GM12878 (cell line): ENCODE results near the gene GPBP1L1. TPM values are rescaled to one million over a fixed set of nuclear protein-coding genes. Genes with fewer than 3 reads are reported as not detected.
"Not testable (repeated sequence)": the region's sequence is repeated elsewhere in the genome, so short reads cannot be mapped to it uniquely, and the experiment has no call there.

ENCODE experiments used
- ATAC-seq: fragments of 200-7000 bp; cut with Tn5 transposase; 3 replicates; pipeline ENCODE4 v1.9.1; 2020; ENCODE audit warnings: mild to moderate bottlenecking, moderate library complexity
- BruUV-seq: library from RNA; stranded (reverse); fragments of 400-500 nt; replicated peaks from 2 replicates; lab custom pipeline; 2021; lab: Mats Ljungman, UMichigan
- CTCF ChIA-PET: fragments of 300-600 bp; sonication (Branson Sonifier 250); formaldehyde crosslinking; extraction: SDS; loops from one replicate; lab custom pipeline; 2021; ENCODE audit warnings: inconsistent platforms; lab: Yijun Ruan, JAX
- POLR2A ChIA-PET: fragments of 350-600 bp; formaldehyde crosslinking; extraction: SDS; loops from one replicate; lab custom pipeline; 2021; ENCODE audit warnings: inconsistent platforms; lab: Charles Lee
- RAD21 ChIA-PET: fragments of 300-600 bp; sonication (Branson Sonifier 250); formaldehyde crosslinking; loops from one replicate; lab custom pipeline; 2023; ENCODE audit warnings: antibody characterized with exemption; ENCODE audit not compliant: unreplicated experiment; lab: Charles Lee
- SMC1A ChIA-PET: fragments of 300-600 bp; sonication (Branson Sonifier 250); formaldehyde crosslinking; loops from one replicate; lab custom pipeline; 2023; ENCODE audit not compliant: unreplicated experiment, uncharacterized antibody; lab: Charles Lee
- DNase-seq: peaks from one replicate; pipeline ENCODE4 v3.0.0-alpha.2; 2011; ENCODE audit warnings: low read depth, low spot score
- FAIRE-seq: peaks from 3 replicates; lab custom pipeline; 2011; peaks lifted over from hg19 to GRCh38; lab: Jason Lieb, UNC
- H2AFZ ChIP-seq: 2 replicates; pipeline ENCODE4 v1.6.0; 2011; ENCODE audit warnings: low read depth, low read length, control low read depth; ENCODE audit not compliant: control insufficient read depth
- H3K27ac ChIP-seq: 2 replicates; pipeline ENCODE4 v1.5.1; 2011; ENCODE audit warnings: control low read depth; ENCODE audit not compliant: control insufficient read depth, insufficient read depth
- H3K27me3 ChIP-seq, 2 experiments: replicated peaks in 1 of 2; 2 replicates each; pipeline versions ENCODE4 v1.6.0 to v1.6.1; 2011; ENCODE audit warnings: low read length in 1 of 2; ENCODE audit not compliant: control insufficient read depth in 2 of 2, insufficient read depth in 2 of 2
- H3K36me3 ChIP-seq, 2 experiments: 2 replicates each; pipeline ENCODE4 v1.5.1; 2011; ENCODE audit warnings: low read length in 1 of 2; ENCODE audit not compliant: control insufficient read depth in 2 of 2, insufficient read depth in 2 of 2
- H3K4me1 ChIP-seq: 2 replicates; pipeline ENCODE4 v1.6.1; 2011; ENCODE audit warnings: mild to moderate bottlenecking, low read length, moderate library complexity, mixed read lengths; ENCODE audit not compliant: control insufficient read depth, insufficient read depth
- H3K4me2 ChIP-seq: 2 replicates; pipeline ENCODE4 v1.6.0; 2011; ENCODE audit warnings: control low read depth; ENCODE audit not compliant: control insufficient read depth, insufficient read depth
- H3K4me3 ChIP-seq: fragments of 200-600 bp; sonication (generic); 2 replicates; pipeline ENCODE4 v1.5.1; 2016
- H3K79me2 ChIP-seq: 2 replicates; pipeline ENCODE4 v1.6.0; 2011; ENCODE audit warnings: low read length; ENCODE audit not compliant: control insufficient read depth, insufficient read depth
- H3K9ac ChIP-seq: 2 replicates; pipeline ENCODE4 v1.8.0; 2011; ENCODE audit warnings: low read length, control low read depth, mixed read lengths; ENCODE audit not compliant: control insufficient read depth, insufficient read depth
- H3K9me3 ChIP-seq: replicated peaks from 3 replicates; pipeline ENCODE4 v1.5.1; 2011; ENCODE audit warnings: mild to moderate bottlenecking, low read length; ENCODE audit not compliant: control insufficient read depth, insufficient read depth
- H4K20me1 ChIP-seq: 2 replicates; pipeline ENCODE4 v1.6.0; 2011; ENCODE audit not compliant: control insufficient read depth, insufficient read depth
- E4F1 ChIP-seq: fragments of 450-650 bp; IDR thresholded peaks from 2 replicates; pipeline ENCODE4 v1.6.1; 2018; ENCODE audit warnings: borderline replicate concordance, mild to moderate bottlenecking; ENCODE audit not compliant: partially characterized antibody
- WGBS: methylation state at CpG from one replicate; pipeline ENCODE4 v1.1.6; 2016; ENCODE audit warnings: low lambda C conversion rate; ENCODE audit not compliant: insufficient replicate concordance, insufficient coverage; ENCODE audit errors: missing lambda C conversion rate; 5-methylcytosine and 5-hydroxymethylcytosine counted together
- in situ Hi-C: fragments of 300-500 bp; cut with MboI; formaldehyde crosslinking; loops from 9 replicates; pipeline ENCODE4 v1.14.3; 2018; ENCODE audit warnings: mixed read lengths
- intact Hi-C: fragments of 100-400 bp; cut with micrococcal nuclease; formaldehyde crosslinking; loops from one replicate; pipeline ENCODE4 v1.14.2; 2022; ENCODE audit not compliant: unreplicated experiment
- polyA plus RNA-seq, 11 experiments: library from polyadenylated mRNA; depleted of rRNA in 4 of 11; unstranded in 6 of 11; stranded (reverse) in 5 of 11; fragments of >200 nt; fragmentation: Nextera tagmentation in 4 of 11; fragmentation: Illumina TruSeq in 1 of 11; extraction: Ambion mirVana in 4 of 11; extraction: Trizol in 1 of 11; gene quantifications; 1 replicate in 1 of 11; 2 replicates in 10 of 11; pipeline versions ENCODE4 v1.2.1 to v1.2.3, GENCODE V29; 2011 to 2016; ENCODE audit warnings: inconsistent platforms in 2 of 11, missing spikeins in 2 of 11, low read depth in 1 of 11
- total RNA-seq, 4 experiments: library from RNA; depleted of rRNA in 3 of 4; stranded (reverse); fragments of >200 nt in 3 of 4; fragmentation: Illumina TruSeq in 1 of 4; extraction: Trizol in 1 of 4; gene quantifications; 2 replicates each; pipeline versions ENCODE4 v1.2.1 to v1.2.3, GENCODE V29; 2013 to 2021

The GPBP1L1 gene
- total and polyA plus RNA-seq, 10 of the 15 experiments (the other 5 are each of a cell fraction or from before 2014, with no cell fraction given), result 37.3 to 91.6 (median 81.2) TPM

GRCh38 chr1:45718289-45718688 is 32.0 kb upstream of the GPBP1L1 start:
- Histone ChIP-seq H3K27me3 (no peaks in the 10 kb centered on the region), H3K9ac (no peak overlapping the region), H3K4me1 (no peaks in the 10 kb centered on the region), H3K79me2 (no peaks in the 10 kb centered on the region), H2AFZ (no peak overlapping the region), H3K4me2 (no peak overlapping the region), H4K20me1 (no peaks in the 10 kb centered on the region), H3K4me3 (no peak overlapping the region), H3K36me3 (peaks cover 0 to 3% of the 10 kb centered on the region in 2 experiments; a peak in 1 of 4 replicates), H3K9me3 (no peaks in the 10 kb centered on the region), H3K27ac (no peak overlapping the region)
- CTCF ChIA-PET, result interaction anchor here (1.0 kb wide), 1 partner anchor 72 kb away, joined by 6 read pairs; no protein-coding TSS in a partner anchor
- BruUV-seq, result no TSS peak
- RAD21 ChIA-PET, result no interaction called here
- TF ChIP-seq E4F1, result no peak
- FAIRE-seq (no peak), DNase-seq (no peak), ATAC-seq (no peak)
- in situ Hi-C loops (no loop called here), intact Hi-C loops (no loop called here)
- POLR2A ChIA-PET, result interaction anchor here (0.6 kb wide), 1 partner anchor 72 kb away, joined by 3 read pairs; no protein-coding TSS in a partner anchor
- 86% methylated on average over 1 of the region's 1 CpG for whole genome bisulfite sequencing
- SMC1A ChIA-PET, result interaction anchor here (0.6 to 1.1 kb wide), 3 partner anchors 86 to 420 kb away, joined by 3 to 6 read pairs (median 3); no protein-coding TSS in a partner anchor

- DNase-seq, BruUV-seq, H4K20me1 ChIP-seq, H3K9me3 ChIP-seq, H3K9ac ChIP-seq, RAD21 ChIA-PET, FAIRE-seq, H3K36me3 ChIP-seq, H3K79me2 ChIP-seq, H3K4me1 ChIP-seq, POLR2A ChIA-PET, in situ Hi-C loops, H3K27ac ChIP-seq, intact Hi-C loops, ATAC-seq, H2AFZ ChIP-seq, SMC1A ChIA-PET, H3K4me3 ChIP-seq, H3K27me3 ChIP-seq, H3K4me2 ChIP-seq: not testable (repeated sequence)
- CTCF ChIA-PET, result interaction anchor here (0.6 kb wide), 2 partner anchors 19 to 259 kb away, joined by 3 to 4 read pairs; no protein-coding TSS in a partner anchor
- WGBS, result 91% methylated on average over 8 of the region's 8 CpGs
Measured at GRCh38 chr1:45717386-45717785, 31.1 kb upstream of the GPBP1L1 start.
